H1 (cell line): Measurements from ENCODE around the gene IPO7. TPM values are rescaled to one million over a fixed set of nuclear protein-coding genes. Genes with fewer than 3 reads are reported as not detected.

Experiments used
- EGR1 ChIP-seq: IDR thresholded peaks from 2 replicates; pipeline ENCODE4 v1.6.1; 2011; ENCODE audit warnings: low read depth, low read length, borderline replicate concordance
- polyA plus RNA-seq, 7 experiments: library from polyadenylated mRNA; depleted of rRNA in 3 of 7; stranded (reverse) in 5 of 7; unstranded in 2 of 7; fragments of >200 nt in 5 of 7; fragments of 200-250 nt in 2 of 7; gene quantifications; 1 replicate in 5 of 7; 2 replicates in 1 of 7; 4 replicates in 1 of 7; pipeline versions ENCODE4 v1.2.1 to v1.2.3, GENCODE V29; 2011 to 2013; ENCODE audit warnings: missing spikeins in 2 of 7, mixed read lengths in 2 of 7
- total RNA-seq: library from RNA; stranded (reverse); fragmentation: NEBNext Ultra II Directional; extraction: Animal tissue kit (Norgen Biotek cat#: 25700); gene quantifications from 2 replicates; pipeline ENCODE4 v1.2.1, GENCODE V29; 2021

The IPO7 gene
- total and polyA plus RNA-seq, 2 of the 8 experiments (the other 6 are each of a cell fraction or from before 2014, with no cell fraction given), result 45.9 to 259 TPM

- no peak for TF ChIP-seq EGR1
Observed at GRCh38 chr11:9428706-9429105, 44.3 kb downstream of the IPO7 start (continued).
